NCI-H128 (cell line): ENCODE data around the gene ZNF581.
A peak's percentile ranks its signal among the peaks of the same experiment; 100 is the strongest.

ENCODE experiments used
- DNase-seq: peaks from one replicate; lab custom pipeline; 2025; ENCODE audit not compliant: unreplicated experiment; lab: John Stamatoyannopoulos, UW

Gene ZNF581

DNA sequence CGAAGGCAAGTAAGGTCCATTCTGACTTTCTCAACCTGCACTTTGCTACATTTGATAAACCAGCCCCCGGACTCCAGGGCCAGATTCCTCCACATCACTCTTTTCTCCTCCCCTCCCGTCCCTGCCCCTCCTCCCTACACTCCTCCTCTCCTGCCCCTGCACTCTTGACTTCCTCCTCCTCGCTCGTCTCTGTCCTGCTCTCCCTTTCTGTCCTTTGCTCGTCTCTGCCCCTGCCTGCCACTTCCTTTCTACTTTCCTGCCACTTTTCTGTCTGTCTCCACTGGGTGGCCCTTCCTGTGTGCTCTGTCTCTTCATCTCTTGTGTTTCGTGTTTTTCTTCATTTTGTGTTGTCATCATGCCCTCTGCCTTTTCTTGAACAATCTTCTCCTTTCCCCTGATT lies 18.4 kb downstream of the ZNF581 start:
- no peak for DNase-seq

DNA sequence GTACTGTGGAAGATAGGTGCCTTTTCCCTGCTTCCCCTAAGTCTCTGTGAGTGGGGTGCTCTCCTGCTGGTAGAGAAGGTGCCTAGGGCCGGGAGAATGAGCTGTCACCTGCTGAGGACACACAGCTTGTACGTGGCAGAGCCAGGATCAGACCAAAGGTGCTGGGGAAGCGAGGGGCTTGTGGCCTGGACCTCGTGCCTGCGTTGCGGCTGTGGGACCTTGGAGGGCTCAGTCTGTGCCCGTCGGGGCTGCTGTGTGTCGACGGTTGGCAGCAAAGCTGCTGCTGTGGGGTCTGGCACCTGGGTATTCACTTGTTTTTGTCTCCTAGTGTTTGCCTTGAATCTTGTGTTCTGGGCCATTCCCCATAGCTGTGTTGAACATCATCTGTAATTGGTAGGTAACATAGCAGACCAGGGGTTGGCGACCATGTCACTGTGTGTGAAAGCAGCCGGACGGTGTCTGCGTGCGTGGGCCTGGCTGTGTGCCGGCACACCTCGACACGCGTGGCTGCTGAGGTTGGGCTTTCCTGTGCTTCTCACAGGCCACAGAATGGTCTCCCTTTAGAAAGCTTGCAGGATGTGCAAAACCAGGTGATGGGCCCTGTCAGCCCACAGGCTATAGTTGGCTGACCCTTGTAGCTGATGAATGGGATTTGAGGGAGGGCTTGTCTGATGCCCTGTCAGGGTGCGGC lies 20.5 kb downstream of the ZNF581 start:
- no peak for DNase-seq

DNA sequence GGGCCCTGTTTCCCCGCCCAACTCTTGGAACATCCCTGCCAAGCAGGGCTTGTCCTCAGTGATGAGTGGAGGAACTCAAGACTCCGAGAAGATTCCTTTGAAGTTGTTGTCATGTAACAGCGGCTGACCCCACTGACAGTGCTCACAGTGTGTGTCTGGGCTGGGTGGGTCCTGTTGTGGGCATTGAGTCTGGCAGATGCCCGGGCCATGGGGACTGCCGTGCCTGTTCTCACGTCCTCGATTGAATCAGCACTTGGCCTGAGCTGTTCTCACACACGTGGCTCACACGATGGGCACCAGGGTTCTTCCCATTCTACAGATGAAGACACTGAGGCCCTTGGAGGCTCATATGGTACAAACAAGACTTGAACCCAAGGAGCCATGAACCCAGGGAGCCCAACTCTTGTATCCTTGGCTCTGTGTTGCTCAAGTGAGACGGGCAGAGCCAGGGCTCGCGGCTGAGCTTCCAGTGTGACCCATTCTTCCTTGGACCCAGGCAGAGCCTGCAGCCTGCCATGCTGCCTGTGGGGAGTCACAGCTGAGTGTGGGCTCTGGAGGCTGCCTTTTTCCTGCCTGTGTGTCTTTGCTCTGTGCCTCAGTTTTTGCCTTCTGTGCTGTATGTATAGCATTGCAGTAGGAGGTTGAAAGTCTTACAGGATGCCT lies 23.0 kb downstream of the ZNF581 start:
- DNase-seq: no peak

DNA sequence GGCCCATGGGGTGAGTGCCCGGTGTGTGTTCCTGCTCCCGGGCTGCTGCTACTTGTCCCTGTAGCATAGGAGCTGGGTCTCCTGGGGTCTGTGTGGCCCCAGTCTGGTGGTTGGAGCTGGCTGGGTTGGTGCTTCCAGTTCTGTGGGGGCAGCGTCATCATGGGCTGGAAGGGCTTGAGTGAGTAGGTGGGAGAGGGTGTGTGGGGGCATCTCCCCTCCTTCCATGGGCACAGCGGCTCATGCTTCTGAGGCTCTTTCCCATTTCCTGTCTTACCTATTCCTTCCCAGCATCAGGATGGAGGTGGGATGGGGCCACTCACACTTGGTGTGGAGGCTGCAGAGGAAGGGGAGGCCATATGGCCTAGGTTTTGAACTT lies 23.5 kb downstream of the ZNF581 start:
- no peak for DNase-seq

DNA sequence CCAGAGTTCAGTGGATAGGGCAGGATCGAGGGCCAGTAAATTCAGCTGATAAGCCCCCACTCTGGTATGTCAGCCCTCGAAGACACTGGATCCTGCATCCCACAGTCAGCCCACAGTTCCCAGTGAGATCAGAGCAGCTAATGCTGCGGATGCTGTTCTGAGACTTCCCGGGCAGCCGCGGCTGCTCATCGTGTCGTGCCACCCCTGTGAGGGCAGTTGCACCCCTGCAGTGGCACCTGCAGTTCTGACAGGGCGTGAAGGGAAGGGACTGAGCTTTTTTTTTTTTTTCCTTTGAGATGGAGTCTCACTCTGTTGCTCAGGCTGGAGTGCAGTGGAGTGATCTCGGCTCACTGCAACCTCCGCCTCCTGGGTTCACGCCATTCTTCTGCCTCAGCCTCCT lies 24.1 kb downstream of the ZNF581 start:
- no peak for DNase-seq

DNA sequence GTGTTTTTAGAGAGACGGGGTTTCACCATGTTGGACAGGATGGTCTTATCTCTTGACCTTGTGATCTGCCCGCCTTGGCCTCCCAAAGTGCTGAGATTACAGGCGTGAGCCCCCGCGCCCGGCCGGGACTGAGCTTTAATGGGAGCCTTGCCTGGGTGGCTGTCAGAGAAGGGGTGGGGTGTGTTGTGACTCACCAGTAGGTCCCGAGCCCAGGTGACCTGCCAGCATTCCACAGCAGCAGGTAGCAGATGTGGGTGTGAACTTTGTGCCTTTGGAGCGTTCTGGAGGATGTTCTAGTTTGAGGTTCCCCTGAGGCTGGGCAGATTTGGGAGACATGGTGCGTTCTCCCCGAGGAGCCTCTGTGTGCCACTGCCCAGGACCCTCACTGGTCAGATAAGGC lies 24.5 kb downstream of the ZNF581 start:
- DNase-seq: no peak

DNA sequence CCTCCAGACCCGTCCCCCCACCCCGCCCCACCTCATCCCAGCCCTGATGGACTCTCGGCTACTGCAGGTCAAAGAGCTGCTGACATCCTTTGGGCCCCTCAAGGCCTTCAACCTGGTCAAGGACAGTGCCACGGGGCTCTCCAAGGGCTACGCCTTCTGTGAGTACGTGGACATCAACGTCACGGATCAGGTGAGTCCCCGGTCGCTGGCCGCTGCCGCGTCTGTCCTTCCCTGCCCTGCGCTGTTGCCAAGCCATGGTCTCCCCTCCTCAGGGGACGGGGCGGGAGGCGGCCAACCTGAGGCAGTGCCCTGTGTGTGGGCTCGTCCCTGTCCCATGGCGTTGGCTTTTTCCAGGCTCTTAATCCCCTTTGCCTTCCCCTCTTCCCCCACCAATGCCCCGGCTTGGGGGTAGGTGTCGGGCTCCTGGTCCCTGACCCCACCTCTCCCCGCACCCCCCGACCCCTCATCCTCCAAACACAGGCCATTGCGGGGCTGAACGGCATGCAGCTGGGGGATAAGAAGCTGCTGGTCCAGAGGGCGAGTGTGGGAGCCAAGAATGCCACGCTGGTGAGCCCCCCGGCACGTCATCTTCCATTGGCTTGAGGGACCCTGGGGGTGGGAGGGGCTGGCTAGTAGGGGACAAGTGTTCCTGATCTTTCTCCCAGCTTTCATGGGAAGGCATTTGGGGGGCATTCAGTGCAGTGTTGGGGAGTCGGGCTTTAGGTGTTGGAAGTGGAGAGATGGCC lies 25.3 kb downstream of the ZNF581 start:
- DNase-seq: no peak

DNA sequence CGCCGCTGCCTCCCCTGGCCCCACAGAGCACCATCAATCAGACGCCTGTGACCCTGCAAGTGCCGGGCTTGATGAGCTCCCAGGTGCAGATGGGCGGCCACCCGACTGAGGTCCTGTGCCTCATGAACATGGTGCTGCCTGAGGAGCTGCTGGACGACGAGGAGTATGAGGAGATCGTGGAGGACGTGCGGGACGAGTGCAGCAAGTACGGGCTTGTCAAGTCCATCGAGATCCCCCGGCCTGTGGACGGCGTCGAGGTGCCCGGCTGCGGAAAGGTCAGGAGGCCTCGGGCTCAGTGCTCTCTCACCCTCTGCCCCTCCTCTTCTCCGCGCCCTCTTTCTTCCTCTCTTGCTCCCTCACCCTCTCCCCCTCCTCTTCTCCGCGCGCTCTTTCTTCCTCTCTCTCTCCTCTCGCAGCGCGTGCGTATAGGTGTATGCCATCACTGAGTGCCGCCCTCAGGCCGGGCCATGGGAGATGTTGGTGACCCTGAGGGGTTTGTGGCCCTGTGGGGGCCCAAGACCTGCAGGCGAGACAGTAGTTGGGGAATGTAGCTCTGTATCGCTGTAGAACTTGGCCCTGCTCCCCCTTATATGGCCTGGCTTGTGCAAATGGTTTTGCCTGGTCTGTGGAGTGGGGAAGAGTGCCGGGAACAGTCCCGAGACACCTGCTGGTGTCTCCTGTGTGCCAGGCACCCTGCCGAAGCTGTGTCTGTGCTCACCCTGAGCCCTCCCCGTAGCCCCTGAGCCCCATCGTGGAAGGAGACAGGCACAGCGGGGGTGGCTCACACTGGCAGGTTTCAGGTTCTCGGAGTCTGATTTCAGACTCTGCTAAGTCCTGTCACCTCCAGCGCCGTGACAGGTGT lies 26.2 kb downstream of the ZNF581 start:
- no peak for DNase-seq

DNA sequence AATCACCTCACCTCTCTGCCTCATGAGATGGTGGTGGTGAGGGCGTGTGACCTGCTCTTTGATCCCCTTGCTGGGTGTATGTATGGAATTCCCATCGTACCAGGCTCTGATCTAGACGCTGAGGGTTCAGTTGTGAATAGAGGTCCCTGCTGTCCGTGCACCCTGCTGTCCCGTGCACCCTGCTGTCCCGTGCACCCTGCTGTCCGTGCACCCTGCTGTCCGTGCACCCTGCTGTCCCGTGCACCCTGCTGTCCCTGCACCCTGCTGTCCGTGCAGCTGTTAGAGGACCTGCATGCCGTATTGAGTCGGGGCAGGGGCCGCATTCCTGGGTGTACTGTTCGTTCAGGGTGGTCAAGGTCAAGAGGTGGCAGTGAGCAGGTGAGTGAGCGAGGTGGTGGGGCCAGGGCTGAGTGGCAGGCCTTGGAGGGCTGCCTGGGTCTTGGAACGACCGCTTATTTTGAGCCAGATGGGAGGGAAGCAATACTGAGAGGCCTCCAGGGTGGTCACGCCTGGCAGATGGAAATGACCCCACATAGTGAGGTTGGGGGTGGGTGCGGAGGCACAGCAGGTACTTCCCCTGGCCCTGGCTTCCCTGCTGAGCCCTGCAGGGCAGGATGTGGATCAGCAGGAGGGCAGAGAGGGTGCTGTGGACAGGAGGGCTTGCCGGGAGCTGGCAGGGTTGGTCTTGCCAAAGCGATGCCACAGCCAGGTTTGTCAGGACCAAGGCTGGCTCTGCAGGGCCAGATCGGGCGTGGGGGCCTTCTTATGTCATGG lies 27.0 kb downstream of the ZNF581 start:
- no peak for DNase-seq

DNA sequence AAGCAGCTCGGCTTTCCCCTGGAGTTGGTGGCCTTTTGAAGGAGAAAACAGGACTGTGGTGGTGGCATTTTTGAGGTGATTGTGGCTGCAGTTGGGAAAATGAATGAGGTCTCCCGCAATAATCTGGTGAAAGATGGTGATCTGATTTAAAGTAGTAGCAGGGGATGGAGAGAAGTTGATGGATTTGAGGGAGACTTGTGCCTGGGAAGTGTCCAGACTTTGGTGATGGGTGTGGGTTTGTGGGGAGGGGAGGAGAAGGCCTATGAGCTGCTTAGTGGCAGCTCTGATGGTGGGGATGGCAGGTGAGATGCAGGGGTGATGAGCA lies 27.6 kb downstream of the ZNF581 start:
- DNase-seq: no peak

DNA sequence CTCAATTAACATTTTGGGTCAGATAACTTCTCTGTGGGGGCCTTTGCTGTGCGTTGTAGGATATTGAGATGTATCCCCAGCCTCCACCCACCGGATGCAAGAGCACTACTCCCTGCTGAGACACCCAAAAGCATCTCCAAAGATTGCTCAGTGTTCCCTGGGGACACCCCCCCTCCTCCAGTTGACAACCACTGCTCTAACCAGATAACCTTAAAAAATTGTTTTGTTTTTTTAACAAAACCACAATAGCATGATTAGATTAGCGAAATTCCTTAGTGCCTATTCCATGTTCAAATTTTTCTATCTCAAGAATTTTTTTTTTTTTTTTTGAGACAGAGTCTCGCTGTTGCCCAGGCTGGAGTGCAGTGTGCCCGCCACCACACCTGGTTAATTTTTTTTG lies 29.0 kb downstream of the ZNF581 start:
- no peak for DNase-seq

DNA sequence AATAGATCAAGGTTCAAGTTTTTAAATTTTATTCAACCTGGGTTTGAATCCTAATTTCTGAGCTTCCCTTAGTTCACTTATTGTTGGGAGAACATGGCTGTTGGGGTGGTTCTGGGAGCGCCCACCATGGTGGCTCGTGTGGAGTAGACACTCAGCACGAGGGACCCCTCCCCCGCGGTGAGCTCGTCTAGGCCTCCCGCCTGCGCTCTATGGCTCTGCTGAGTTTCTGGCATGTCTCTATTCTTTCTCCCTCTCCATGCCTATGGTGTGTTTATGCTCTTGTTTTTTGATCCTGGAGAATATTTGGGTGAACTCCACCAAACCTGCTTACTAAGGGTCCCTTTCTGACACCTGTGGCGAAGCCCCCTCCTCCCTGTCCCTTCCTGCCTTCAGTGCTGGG lies 30.0 kb downstream of the ZNF581 start:
- no peak for DNase-seq

DNA sequence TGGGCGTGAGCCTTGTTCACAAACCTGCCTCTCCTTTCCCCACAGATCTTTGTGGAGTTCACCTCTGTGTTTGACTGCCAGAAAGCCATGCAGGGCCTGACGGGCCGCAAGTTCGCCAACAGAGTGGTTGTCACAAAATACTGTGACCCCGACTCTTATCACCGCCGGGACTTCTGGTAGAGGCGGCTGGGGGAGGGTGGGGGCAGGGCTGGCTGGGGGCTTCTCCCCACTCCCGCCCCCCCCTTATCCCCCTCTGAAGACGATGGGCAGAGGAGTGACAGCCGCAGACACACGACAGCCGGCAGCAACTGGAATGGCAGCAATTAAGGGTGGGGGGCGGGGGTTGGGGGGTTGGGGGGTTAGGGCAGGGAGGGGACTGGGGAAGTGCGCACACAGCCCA lies 30.4 kb downstream of the ZNF581 start:
- no peak for DNase-seq

DNA sequence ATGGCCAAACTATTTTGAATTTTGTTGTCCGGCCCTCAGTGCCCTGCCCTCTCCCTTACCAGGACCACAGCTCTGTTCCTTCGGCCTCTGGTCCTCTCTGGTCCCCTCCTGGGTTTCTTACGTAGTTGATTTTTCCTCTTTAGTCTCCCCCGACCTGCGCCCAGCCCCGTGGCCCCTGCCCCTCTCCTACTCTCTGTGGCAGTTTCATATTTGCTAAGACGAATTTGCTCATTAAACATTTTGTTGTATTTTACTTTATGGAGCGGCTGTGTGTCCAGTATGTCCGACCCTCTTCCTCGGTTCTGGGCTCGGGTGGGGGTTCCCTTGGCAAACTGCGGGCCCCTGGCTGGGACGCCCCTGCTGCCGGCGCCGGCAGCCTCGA lies 31.0 kb downstream of the ZNF581 start:
- DNase-seq: no peak

DNA sequence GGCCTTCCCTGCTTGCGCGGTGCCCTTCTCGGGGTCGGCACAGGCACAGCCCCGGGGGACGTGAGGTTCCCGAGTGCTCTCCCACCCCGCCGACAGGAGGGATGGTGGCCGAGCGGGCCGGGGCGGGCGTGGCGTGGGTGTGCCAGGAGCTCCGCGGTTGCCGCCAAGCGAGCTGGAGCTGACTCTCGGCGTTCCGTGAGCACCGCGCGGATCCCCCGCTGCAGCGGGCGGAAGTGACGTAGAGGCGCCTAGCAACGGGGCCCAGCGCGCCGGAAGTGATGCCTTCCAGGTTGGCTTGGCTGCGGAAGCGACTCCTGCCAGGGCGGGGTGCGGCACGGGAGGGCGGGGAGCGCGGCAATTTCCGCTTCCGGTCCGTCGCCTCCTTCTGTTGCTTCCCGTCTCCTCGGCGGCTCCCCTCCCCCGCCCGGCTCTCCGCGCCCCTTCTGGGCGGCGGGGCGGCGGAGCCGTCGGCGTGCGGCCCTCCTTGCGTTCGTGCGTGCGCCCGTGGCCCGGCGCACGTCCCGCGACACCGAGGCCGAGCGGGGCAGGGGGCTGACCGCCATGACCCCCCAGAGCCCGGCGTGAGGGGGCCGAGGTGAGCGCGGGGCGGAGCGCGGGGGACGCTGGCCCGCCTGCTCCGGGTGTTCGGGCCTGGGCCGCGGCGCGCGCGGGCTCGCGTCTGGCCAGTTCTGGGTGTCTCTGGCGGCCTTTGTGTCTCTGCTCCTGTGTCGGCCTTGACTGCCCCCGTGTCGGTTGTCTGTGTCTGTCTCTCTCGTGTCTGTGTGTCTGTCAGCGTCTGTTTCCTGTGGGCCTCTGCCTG lies 31.6 kb downstream of the ZNF581 start, which contains the start of gene EPN1:
Gene EPN1, plus strand, starts transcription at position 386 of the 820 bp plus-strand sequence. CDS start 3,402 bp downstream, outside the sequence.
- peak; percentile 95 for DNase-seq

DNA sequence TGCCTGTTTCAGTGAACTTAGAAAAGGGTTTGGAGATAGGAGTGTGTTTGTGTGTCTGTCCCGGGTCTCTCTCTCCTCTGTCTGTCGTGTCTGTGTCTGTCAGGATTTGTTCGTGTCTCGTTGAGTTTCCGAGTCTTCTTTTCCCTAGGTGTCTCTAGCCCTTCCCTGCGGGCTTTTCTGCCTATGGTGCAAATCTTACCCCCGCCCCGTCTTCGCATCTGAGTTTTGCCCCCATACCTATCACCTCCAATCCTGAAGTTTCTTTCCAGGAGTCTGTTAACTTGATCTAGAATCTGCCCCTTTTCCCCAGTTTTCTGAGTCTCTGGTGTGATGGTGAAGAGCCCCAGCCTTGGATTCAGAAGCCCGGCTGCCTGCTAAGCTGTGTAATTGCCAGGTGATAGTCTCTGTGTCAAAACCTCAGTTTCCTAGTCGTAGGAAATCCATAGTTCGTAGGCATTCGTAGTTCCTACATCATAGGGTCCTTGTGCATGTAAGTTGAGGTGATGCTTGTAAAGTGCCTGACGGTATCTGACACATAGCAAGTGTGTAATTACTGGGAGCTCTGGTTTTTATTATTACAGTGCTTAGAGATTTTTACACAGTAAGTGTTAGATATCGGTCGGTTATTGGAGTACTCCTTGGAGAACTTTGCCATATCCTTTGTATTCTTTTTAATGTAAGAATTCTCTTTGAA lies 32.4 kb downstream of the ZNF581 start:
- DNase-seq: no peak

DNA sequence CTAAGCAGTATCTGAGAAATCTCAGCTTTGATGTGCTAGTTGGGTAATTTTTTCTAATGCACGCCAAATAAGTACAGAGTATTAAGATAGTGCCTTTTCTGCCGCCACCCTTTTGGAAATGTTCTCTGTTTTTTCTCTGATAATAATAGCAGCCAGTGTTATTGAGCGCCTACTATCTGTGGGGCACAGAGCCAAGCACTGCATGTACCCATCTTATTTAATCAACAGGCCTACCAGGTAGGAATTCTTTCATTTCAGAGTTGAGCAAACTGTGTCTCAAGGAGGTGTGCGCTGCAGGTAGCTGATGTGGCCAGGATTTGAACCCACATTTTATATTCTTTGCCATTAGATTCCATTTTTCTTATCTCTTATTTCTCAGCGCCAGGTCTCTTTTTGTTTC lies 32.9 kb downstream of the ZNF581 start:
- no peak for DNase-seq

DNA sequence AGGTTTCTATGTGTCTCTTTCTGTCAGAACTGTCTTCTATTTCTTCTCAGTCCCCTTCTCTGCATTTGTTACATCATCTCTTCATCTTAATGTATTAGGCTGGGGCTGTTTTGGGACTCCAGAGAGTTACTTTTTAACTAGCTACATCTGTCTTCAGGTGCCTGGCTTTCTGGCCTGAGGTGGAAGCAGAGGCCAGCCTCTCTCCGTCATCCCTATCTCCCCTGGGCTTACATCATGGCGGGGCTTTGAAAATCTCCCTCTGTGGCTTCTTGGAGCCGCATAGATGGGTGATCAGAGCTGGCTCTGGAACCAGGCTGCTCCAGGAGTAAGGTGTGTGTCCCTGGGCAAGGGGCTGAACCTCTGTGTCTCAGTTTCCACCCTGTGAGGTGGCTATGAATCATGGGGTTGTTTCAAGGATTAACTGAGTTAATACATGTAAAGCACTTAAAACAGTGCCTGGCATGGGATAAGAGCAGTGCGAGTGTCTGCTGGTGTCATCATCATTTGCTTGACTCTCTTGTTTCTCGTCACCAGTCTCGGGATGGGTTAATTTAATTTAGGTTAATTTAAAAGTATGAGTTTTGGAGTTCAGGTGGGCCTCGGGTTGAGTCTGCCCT lies 33.5 kb downstream of the ZNF581 start:
- no peak for DNase-seq

DNA sequence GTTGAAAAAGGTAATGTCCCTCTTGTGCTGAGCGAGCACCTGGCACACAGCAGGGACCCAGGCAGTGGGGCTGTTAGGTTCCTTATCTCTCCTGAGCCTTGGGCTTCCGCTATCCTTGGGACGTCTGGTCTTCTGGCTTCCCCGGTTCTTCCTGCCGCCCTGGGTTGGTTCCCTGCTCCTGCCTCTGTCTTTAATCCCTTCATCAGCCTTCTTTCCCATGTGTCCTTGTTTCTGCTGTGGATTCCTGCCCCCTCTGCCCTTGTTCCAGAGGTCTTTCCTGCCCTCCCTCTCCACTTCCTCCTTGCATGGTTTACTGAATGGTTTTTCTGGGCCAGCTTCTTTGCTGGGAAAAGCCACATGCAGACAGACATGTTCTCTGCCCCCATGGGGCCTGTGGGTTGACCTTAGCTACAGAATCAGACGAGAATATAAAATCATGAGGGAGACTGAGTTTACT lies 34.2 kb downstream of the ZNF581 start:
- DNase-seq: no peak
